ENCODE data around the gene SV2C.

GRCh38 chr5:76169146-76169905, 86.1 kb downstream of the SV2C start:
- TF ChIP-seq POLR2AphosphoS5 (IDR thresholded peaks at IDR 0.05) (no peak), CTCF (IDR thresholded peaks at IDR 0.05) (no peak), POLR2A (IDR thresholded peaks at IDR 0.05) (no peak)
